HG02943 (cell line): ENCODE results near the gene DICER1.
"Not testable (repeated sequence)": the region's sequence is repeated elsewhere in the genome, so short reads cannot be mapped to it uniquely, and the experiment has no call there.

Source experiments
- ATAC-seq: cut with Tn5 transposase; IDR thresholded peaks from one replicate; pipeline ENCODE4 v1.9.1; 2021; ENCODE audit warnings: mild to moderate bottlenecking, low read depth, moderate library complexity; ENCODE audit not compliant: unreplicated experiment

The DICER1 gene

GRCh38 chr14:95188380-95188779 lies 31.1 kb upstream of the DICER1 start:
- ATAC-seq = no peak

GRCh38 chr14:95185767-95186392 lies 28.6 kb upstream of the DICER1 start:
- ATAC-seq = no peak

- no peak for ATAC-seq
These were observed 27.9 kb upstream of the DICER1 start for GRCh38 chr14:95185033-95185766.

DNA sequence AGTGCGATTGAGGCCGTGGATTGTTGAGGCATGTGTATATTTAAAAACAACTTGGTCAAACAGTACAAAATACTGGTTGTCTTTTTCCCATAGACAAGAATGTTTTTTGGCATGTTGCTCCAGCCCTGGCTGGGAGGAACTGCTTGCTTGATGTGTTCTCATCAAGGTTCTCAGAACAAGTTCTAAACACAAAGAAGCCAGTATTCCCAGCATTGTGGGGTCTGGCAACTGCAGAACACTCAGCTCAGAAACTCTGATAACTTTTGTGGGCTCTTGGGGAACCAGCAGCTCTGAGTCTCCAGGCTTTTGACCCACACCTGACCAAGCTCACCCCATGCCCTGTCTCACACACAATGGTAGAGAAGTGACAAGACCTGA lies 27.1 kb upstream of the DICER1 start:
- no peak for ATAC-seq

GRCh38 chr14:95183532-95184412 lies 26.4 kb upstream of the DICER1 start:
- no peak for ATAC-seq

- no peak for ATAC-seq
These were observed 25.8 kb upstream of the DICER1 start for GRCh38 chr14:95183082-95183481.

- ATAC-seq = no peak
These were observed 25.1 kb upstream of the DICER1 start for GRCh38 chr14:95182379-95182778.

GRCh38 chr14:95180966-95181741 lies 23.8 kb upstream of the DICER1 start:
- no peak for ATAC-seq

- ATAC-seq = not testable (repeated sequence)
These were observed 18.3 kb upstream of the DICER1 start for GRCh38 chr14:95175670-95176069.

DNA sequence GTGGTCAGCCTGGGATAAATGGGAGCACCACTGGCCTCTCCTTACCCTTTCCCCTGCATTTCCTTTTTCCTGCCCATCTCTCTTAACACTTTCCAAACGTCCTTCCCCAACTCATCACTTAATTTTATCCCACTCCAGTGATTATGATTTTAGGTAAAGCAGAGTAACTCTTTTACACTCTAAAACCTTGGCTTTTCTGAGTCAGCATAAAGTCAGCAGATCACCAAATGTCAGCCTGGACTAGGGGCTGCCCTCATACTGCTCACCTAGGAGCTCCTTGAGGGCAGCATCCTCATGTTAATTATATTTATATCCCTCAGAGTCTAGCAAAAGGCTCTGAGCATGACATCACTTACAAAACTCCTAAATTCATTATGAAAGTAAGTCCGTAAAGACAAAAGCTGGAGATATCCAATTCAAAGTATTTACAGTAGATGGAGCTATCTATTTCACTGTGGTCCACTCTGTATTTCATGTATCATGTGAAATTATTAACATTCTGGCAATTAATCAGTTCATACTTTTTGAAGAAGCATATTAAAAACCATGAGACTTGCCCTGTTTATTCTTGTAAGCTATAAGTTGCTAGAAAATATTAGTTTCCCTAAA lies 17.0 kb upstream of the DICER1 start:
- ATAC-seq = no peak

GRCh38 chr14:95173518-95173917 lies 16.2 kb upstream of the DICER1 start:
- no peak for ATAC-seq

GRCh38 chr14:95167177-95167576 lies 9.8 kb upstream of the DICER1 start:
- ATAC-seq = no peak

DNA sequence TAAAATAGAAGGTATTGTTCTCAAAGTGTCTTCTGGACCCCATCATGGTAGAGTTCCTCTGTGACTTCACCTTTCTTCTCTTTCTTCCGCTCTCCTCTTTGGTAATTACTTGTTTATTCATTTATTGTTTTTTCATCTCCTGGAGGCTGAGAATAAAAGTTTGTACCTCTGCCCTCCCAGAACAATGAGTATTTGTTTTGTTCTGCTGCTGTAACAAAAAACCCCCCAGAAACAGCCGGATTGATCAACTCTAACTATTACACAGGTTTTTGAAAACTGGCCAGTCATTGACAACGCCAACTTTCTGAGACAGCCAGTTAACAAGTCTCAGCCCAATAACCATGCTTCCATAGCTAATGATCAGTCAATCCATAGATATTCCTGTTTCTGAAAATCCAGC lies 8.2 kb upstream of the DICER1 start:
- no peak for ATAC-seq

- no peak for ATAC-seq
These were observed 7.2 kb upstream of the DICER1 start for GRCh38 chr14:95164506-95164905.

DNA sequence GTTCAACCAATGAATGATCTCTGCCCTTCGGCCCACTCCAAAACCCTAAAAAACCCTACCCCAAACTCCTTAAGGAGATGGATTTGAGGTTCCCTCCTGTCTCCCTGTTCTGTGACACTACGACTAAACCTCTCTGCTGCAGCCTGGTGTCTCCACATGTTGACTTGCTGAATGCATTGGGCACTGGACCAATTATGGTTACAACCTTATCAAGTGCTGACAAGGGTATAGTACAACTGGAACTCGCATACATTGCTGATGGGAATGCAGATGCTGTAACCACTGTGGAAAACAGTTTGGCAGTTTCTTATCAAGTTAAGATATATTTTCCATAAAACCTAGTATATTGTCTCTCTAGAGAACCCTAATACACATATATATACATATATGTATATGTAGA lies 6.3 kb upstream of the DICER1 start:
- no peak for ATAC-seq

DNA sequence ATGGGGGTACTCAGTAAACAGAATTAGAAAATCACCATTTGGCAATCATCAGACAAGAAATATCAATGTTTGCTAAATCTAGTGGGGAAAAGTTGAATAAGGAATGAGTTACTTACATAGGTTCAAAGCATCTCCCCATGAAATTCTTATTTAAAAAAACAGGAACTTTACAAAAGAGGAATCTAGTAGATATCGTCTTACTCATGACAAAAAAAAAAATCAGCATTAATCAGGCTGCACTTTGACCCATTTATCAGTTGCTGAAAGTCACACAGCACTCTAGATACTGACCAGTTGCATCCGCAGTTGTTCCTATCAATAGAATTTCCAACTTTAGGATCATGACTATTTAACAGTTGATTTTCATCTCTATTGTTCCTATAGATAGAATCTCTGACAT lies 5.8 kb upstream of the DICER1 start:
- no peak for ATAC-seq

- no peak for ATAC-seq
These were observed 5.3 kb upstream of the DICER1 start for GRCh38 chr14:95162641-95163040.

- ATAC-seq = no peak
These were observed 342 bp downstream of the DICER1 start for GRCh38 chr14:95157048-95157326.

DNA sequence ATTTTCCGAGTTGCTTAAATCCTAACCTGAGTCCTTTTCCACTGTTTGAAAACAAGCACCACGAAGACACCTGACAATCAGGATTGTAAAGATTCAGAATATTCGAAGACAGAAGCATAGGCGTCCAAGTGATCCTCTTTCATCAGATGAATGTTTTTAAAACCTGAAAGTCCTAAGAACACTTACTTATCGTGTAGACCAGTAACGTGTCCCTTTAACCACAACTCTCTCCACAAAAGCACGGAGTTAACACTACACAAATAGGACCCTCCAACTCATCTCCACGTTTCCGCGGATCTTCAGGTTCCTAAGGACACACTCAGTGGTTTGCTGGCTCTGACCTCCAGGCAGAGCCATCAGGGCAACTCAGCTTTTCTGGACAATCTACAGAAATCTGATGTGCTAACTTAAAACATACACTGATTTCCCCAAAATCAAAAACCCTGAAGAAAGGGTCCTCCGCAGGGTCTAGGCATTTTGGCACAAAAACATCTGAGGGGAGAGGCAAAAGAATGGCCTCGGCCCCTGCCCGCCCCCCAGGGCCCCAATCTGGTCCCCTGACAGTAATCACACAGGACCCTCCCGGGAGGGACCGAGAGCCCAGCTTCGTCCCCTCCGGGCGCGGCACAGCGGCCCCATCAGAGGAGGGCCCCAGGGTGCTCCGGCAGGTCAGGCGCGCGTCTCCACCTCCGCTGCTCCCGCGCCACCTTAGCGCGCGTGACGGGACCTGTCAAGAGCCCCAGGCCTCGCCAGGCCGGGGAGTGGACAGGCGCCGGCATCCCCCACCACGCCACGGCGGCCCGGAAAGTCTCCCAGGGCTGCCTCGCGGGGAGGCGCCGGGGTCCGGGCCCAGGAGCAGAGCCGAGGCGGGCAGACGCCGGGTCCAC lies 925 bp downstream of the DICER1 start:
- peak; percentile 23 for ATAC-seq

DNA sequence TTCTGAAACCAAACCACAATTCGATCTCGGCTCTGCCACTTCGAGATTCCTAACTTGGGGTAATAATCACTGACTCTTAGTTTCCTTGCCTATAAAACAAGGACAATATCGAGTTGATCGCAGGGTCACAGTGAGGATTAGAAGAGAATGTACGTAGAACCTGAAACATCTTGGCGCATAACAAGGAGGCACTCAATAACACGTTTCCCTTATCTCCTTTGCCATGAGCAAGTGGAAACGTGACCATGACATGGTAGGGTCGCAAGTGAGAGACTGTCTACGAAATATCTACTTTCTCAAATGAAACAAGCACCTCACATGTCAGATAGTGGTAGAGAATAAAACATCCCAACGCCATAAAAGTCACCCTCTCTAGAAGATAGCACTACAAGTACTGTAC lies 2.3 kb downstream of the DICER1 start:
- ATAC-seq = no peak
